SU-DHL-6 (cell line): ENCODE measurements around the gene CHST14.

Experiments used
- H2AFZ ChIP-seq: fragments of 200-600 bp; sonication (generic); 2 replicates; pipeline ENCODE4 v1.6.1; 2014; ENCODE audit warnings: low read depth, mild to moderate bottlenecking, moderate library complexity, mixed read lengths, antibody characterized with exemption, low read length; ENCODE audit not compliant: severe bottlenecking
- H3F3A ChIP-seq: fragments of 200-600 bp; shearing (Covaris generic); 2 replicates; pipeline ENCODE4 v1.6.0; 2016; ENCODE audit warnings: antibody characterized with exemption, mild to moderate bottlenecking; ENCODE audit not compliant: insufficient read depth
- H3K27ac ChIP-seq: fragments of 200-600 bp; sonication (generic); 2 replicates; pipeline ENCODE4 v1.5.1; 2016; ENCODE audit warnings: low read depth, mild to moderate bottlenecking, low read length, moderate library complexity, mixed read lengths
- H3K27me3 ChIP-seq: fragments of 200-600 bp; sonication (generic), shearing (Covaris generic); 2 replicates; pipeline ENCODE4 v1.6.0; 2014; ENCODE audit warnings: mild to moderate bottlenecking, low read length
- H3K36me3 ChIP-seq: fragments of 200-600 bp; sonication (generic); 2 replicates; pipeline ENCODE4 v1.6.1; 2014; ENCODE audit warnings: mild to moderate bottlenecking, low read length, mixed read lengths
- H3K4me2 ChIP-seq: fragments of 300-600, 200-600 bp; shearing (Covaris generic), sonication (generic); 2 replicates; pipeline ENCODE4 v1.6.0; 2014; ENCODE audit warnings: low read length, low read depth, mild to moderate bottlenecking; ENCODE audit not compliant: poor library complexity, severe bottlenecking
- H3K4me3 ChIP-seq: fragments of 200-600 bp; sonication (generic); 2 replicates; pipeline ENCODE4 v1.5.1; 2014; ENCODE audit warnings: antibody characterized with exemption, low read length, mild to moderate bottlenecking, mixed read lengths; ENCODE audit not compliant: insufficient read depth, poor library complexity, severe bottlenecking
- H3K79me2 ChIP-seq: fragments of 200-600 bp; sonication (generic); 2 replicates; pipeline ENCODE4 v1.6.1; 2014; ENCODE audit warnings: mild to moderate bottlenecking, low read length, moderate library complexity; ENCODE audit not compliant: insufficient read depth
- H3K9ac ChIP-seq: fragments of 200-600 bp; sonication (generic); 2 replicates; pipeline ENCODE4 v1.7.0; 2014; ENCODE audit warnings: mild to moderate bottlenecking, low read length
- H3K9me2 ChIP-seq: fragments of 200-600 bp; sonication (generic); replicated peaks from 2 replicates; pipeline ENCODE4 v1.6.1; 2014; ENCODE audit warnings: low read length; ENCODE audit not compliant: insufficient read depth
- H3K9me3 ChIP-seq: fragments of 200-600 bp; sonication (generic); 2 replicates; pipeline ENCODE4 v1.6.1; 2014; ENCODE audit warnings: low read length, mixed read lengths; ENCODE audit not compliant: insufficient read depth
- H4K20me1 ChIP-seq: fragments of 200-600 bp; sonication (generic); 2 replicates; pipeline ENCODE4 v1.6.1; 2014; ENCODE audit warnings: low read depth, mild to moderate bottlenecking, antibody characterized with exemption, low read length, moderate library complexity, mixed read lengths
- EZH2phosphoT487 ChIP-seq: fragments of 200-600 bp; sonication (generic), shearing (Covaris generic); conservative IDR thresholded peaks from 2 replicates; pipeline ENCODE4 v1.6.1; 2018; ENCODE audit warnings: mild to moderate bottlenecking, antibody characterized with exemption, low read length, moderate library complexity, mixed read lengths
- TF ChIP-seq, protein P1 (sequence below): fragments of 200-600 bp; sonication (generic); IDR thresholded peaks from one replicate; pipeline ENCODE4 v1.5.1; 2017; ENCODE audit warnings: antibody characterized with exemption, mild to moderate bottlenecking, low read length, moderate library complexity; ENCODE audit not compliant: insufficient read depth, poor library complexity, severe bottlenecking

The CHST14 gene

GRCh38 chr15:40440743-40441564 is 29.8 kb upstream of the CHST14 start, which contains the start of gene BAHD1:
TSS of gene BAHD1 (plus strand) at chr15:40440953. CDS start at chr15:40458465, 17,512 bp downstream.
- peak within 1 kb of the TSS; percentile 96 for H3K4me2 ChIP-seq
- peaks cover 18% of the 10 kb centered on the region; the same call in 1 of the 2 replicates for H4K20me1 ChIP-seq
- H3K27me3 ChIP-seq, result no peaks in the 10 kb centered on the region
- no peaks in the 10 kb centered on the region for H3K36me3 ChIP-seq
- no peak within 1 kb of the TSS for H3K27ac ChIP-seq
- peaks cover 44% of the 10 kb centered on the region for H3K79me2 ChIP-seq
- peak within 1 kb of the TSS; percentile 78 for H2AFZ ChIP-seq
- TF ChIP-seq, protein P1, sequence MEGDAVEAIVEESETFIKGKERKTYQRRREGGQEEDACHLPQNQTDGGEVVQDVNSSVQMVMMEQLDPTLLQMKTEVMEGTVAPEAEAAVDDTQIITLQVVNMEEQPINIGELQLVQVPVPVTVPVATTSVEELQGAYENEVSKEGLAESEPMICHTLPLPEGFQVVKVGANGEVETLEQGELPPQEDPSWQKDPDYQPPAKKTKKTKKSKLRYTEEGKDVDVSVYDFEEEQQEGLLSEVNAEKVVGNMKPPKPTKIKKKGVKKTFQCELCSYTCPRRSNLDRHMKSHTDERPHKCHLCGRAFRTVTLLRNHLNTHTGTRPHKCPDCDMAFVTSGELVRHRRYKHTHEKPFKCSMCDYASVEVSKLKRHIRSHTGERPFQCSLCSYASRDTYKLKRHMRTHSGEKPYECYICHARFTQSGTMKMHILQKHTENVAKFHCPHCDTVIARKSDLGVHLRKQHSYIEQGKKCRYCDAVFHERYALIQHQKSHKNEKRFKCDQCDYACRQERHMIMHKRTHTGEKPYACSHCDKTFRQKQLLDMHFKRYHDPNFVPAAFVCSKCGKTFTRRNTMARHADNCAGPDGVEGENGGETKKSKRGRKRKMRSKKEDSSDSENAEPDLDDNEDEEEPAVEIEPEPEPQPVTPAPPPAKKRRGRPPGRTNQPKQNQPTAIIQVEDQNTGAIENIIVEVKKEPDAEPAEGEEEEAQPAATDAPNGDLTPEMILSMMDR, result no peak
- no peak for TF ChIP-seq EZH2phosphoT487
- H3K9me2 ChIP-seq, result no peaks in the 10 kb centered on the region
- peak within 1 kb of the TSS; percentile 77 for H3K9ac ChIP-seq
- H3F3A ChIP-seq, result no peaks in the 10 kb centered on the region
- peak within 1 kb of the TSS; percentile 82 for H3K4me3 ChIP-seq
- no peaks in the 10 kb centered on the region for H3K9me3 ChIP-seq

DNA sequence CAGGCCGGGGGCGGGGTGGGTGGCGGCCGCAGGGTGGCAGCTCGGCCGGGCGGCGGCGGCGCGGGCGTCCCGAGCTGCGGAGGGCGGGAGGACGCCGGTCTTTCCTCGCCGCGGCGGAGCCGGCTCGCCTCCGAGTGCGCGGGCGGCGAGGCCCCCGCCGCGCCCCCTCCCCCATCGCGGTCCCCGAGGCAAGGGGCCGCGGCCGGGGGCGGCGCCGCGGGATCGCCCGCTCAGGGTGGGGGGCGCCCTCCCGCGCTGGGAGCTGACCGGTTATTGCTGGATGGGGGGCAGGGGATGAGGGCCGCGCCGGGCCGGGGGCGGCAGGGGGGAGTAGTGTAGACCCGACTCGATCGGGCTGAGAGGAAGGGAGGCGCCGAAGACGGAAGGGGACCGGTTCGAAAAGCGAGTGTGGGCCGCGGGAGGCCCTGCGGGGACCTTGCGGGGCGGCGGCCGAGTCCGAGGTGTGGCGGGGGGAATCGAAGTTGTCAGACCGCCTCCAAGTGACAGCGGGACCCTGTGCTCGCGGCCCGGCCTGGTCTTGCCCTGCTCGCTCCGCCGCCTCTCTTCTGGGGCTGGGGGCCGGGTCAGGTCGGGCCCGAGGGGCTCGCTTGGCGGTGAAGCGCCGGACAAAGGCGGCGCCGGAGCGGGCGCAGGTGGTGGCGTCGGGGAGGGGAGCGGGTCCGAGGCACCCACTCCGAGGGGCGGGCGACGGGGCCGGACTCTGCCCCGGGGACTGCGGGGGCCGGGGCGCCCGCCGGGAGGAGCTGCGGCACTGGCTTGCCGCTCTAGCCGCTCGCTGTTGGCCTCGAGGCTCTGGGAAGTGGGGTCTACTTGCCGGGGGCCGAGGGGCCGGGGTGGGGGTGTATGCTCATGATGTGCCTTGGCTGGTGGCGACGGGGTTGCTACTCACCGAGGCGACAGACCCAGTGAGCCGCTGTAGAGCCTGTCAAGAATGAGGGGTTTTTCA is 28.9 kb upstream of the CHST14 start:
- peak overlapping the region; percentile 66 for H3K4me2 ChIP-seq
- H3K36me3 ChIP-seq, result no peaks in the 10 kb centered on the region
- H3K4me3 ChIP-seq, result peak overlapping the region; percentile 82
- no peak overlapping the region for H3K27ac ChIP-seq
- H3K9ac ChIP-seq, result peak overlapping the region; percentile 77
- H2AFZ ChIP-seq, result no peak overlapping the region
- H3F3A ChIP-seq, result no peaks in the 10 kb centered on the region
- H3K27me3 ChIP-seq, result no peaks in the 10 kb centered on the region
- H3K9me3 ChIP-seq, result no peaks in the 10 kb centered on the region
- peaks cover 18% of the 10 kb centered on the region; the same call in 1 of the 2 replicates for H4K20me1 ChIP-seq
- peaks cover 53% of the 10 kb centered on the region for H3K79me2 ChIP-seq
- no peaks in the 10 kb centered on the region for H3K9me2 ChIP-seq
- TF ChIP-seq EZH2phosphoT487, result no peak
- TF ChIP-seq, protein P1, result no peak

- Histone ChIP-seq H3K9ac (no peak overlapping the region), H3K79me2 (peaks cover 59% of the 10 kb centered on the region), H3K4me3 (no peak overlapping the region), H3K9me3 (no peaks in the 10 kb centered on the region), H3F3A (no peaks in the 10 kb centered on the region), H3K36me3 (no peaks in the 10 kb centered on the region), H3K27me3 (no peaks in the 10 kb centered on the region), H3K9me2 (no peaks in the 10 kb centered on the region), H2AFZ (no peak overlapping the region), H3K4me2 (no peak overlapping the region), H3K27ac (no peak overlapping the region), H4K20me1 (peaks cover 18% of the 10 kb centered on the region; the same call in 1 of the 2 replicates)
- no peak for TF ChIP-seq EZH2phosphoT487
- TF ChIP-seq, protein P1, result no peak
These were observed 27.5 kb upstream of the CHST14 start for GRCh38 chr15:40443255-40443654.
